WTC11 (cell line): Measurements from ENCODE around the gene SPDEF.

Experiments
- CBFB ChIP-seq: sonication (generic); formaldehyde crosslinking; IDR thresholded peaks from 2 replicates; pipeline ENCODE4 v1.8.1; 2022; ENCODE audit warnings: mild to moderate bottlenecking, low read depth, missing genetic modification reagents
- CREB1 ChIP-seq: sonication (generic); formaldehyde crosslinking; IDR thresholded peaks from 2 replicates; pipeline ENCODE4 v1.8.0; 2023; ENCODE audit warnings: mild to moderate bottlenecking, missing genetic modification reagents
- ESRRA ChIP-seq: sonication (generic); formaldehyde crosslinking; IDR thresholded peaks from 2 replicates; pipeline ENCODE4 v1.8.1; 2022; ENCODE audit warnings: mild to moderate bottlenecking, missing genetic modification reagents, borderline replicate concordance
- KAT7 ChIP-seq: sonication (generic); formaldehyde crosslinking; IDR thresholded peaks from 2 replicates; pipeline ENCODE4 v1.8.1; 2023; ENCODE audit warnings: missing genetic modification reagents, mild to moderate bottlenecking, borderline replicate concordance
- NR2C2 ChIP-seq: sonication (generic); formaldehyde crosslinking; IDR thresholded peaks from 2 replicates; pipeline ENCODE4 v1.8.0; 2022; ENCODE audit warnings: mild to moderate bottlenecking, missing genetic modification reagents
- RELA ChIP-seq: sonication (generic); formaldehyde crosslinking; IDR thresholded peaks from 2 replicates; pipeline ENCODE4 v1.8.1; 2022; ENCODE audit warnings: missing genetic modification reagents, mild to moderate bottlenecking, borderline replicate concordance
- SP1 ChIP-seq: sonication (generic); formaldehyde crosslinking; conservative IDR thresholded peaks from 2 replicates; pipeline ENCODE4 v1.8.1; 2022; ENCODE audit warnings: missing genetic modification reagents
- TP53 ChIP-seq: sonication (generic); formaldehyde crosslinking; IDR thresholded peaks from 2 replicates; pipeline ENCODE4 v1.8.1; 2023; ENCODE audit warnings: mild to moderate bottlenecking, missing genetic modification reagents
- ZBTB21 ChIP-seq: sonication (generic); formaldehyde crosslinking; IDR thresholded peaks from 2 replicates; pipeline ENCODE4 v1.8.1; 2023; ENCODE audit warnings: mild to moderate bottlenecking, missing genetic modification reagents, borderline replicate concordance
- TF ChIP-seq, protein P1 (sequence below): fragments of 200-600 bp; IDR thresholded peaks from 2 replicates; pipeline ENCODE4 v1.8.0; 2022; ENCODE audit warnings: antibody characterized with exemption
- TF ChIP-seq, protein P2 (sequence below): sonication (generic); formaldehyde crosslinking; conservative IDR thresholded peaks from 2 replicates; pipeline ENCODE4 v1.8.1; 2022; ENCODE audit warnings: mild to moderate bottlenecking, missing genetic modification reagents

DNA sequence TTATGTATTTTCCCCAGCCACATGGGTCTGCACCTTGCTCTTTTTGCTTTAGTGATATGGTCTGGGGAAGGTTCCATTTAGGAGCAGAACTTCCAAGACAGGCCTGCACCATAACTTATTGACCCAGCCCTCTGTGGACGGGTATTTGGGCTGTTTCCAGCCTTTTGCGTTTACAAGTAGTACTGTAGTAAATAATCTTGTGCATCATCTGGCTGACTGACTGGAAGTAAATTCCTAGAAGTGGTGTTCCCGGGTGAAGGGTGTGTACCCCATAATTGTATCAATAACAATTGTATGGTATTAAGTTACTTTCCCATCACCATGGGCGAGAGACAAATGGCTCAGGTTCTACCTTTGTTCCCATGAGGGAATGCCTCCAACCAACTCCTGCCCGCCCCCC lies 31.6 kb downstream of the SPDEF start:
- TF ChIP-seq, protein P1, sequence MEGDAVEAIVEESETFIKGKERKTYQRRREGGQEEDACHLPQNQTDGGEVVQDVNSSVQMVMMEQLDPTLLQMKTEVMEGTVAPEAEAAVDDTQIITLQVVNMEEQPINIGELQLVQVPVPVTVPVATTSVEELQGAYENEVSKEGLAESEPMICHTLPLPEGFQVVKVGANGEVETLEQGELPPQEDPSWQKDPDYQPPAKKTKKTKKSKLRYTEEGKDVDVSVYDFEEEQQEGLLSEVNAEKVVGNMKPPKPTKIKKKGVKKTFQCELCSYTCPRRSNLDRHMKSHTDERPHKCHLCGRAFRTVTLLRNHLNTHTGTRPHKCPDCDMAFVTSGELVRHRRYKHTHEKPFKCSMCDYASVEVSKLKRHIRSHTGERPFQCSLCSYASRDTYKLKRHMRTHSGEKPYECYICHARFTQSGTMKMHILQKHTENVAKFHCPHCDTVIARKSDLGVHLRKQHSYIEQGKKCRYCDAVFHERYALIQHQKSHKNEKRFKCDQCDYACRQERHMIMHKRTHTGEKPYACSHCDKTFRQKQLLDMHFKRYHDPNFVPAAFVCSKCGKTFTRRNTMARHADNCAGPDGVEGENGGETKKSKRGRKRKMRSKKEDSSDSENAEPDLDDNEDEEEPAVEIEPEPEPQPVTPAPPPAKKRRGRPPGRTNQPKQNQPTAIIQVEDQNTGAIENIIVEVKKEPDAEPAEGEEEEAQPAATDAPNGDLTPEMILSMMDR: no peak
- TF ChIP-seq CBFB (CRISPR knock-in tag): no peak
- no peak for TF ChIP-seq ESRRA (CRISPR knock-in tag)
- no peak for TF ChIP-seq RELA (CRISPR knock-in tag)
- TF ChIP-seq, protein P2, sequence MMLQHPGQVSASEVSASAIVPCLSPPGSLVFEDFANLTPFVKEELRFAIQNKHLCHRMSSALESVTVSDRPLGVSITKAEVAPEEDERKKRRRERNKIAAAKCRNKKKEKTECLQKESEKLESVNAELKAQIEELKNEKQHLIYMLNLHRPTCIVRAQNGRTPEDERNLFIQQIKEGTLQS: no peak
- no peak for TF ChIP-seq ZBTB21 (CRISPR knock-in tag)
- no peak for TF ChIP-seq KAT7
- no peak for TF ChIP-seq CREB1 (CRISPR knock-in tag)
- TF ChIP-seq NR2C2: no peak
- TF ChIP-seq SP1 (CRISPR knock-in tag): no peak
- no peak for TF ChIP-seq TP53 (CRISPR knock-in tag)
